Right lobe of liver (tissue), 4 donors: Measurements from ENCODE around the gene PGLYRP3.

Experiments used
- CTCF ChIP-seq, 4 donors: fragments of 200-600 bp in 3 of 4; fragments of 450-650 bp in 1 of 4; IDR thresholded peaks; one replicate each; pipeline versions ENCODE4 v1.5.1 to v1.8.0; 2016 to 2022; ENCODE audit warnings: antibody characterized with exemption in 4 of 4, mild to moderate bottlenecking in 2 of 4
- POLR2A ChIP-seq: fragments of 450-650 bp; IDR thresholded peaks from one replicate; pipeline ENCODE4 v1.6.1; 2017; ENCODE audit warnings: antibody characterized with exemption, mild to moderate bottlenecking
- donor health status: DM: no; HTN: no; CAD: no.
- donor health status: DM: no; HTN: no; CAD: no.
- donor health status: DM: no; HTN: yes; CAD: no.

- TF ChIP-seq CTCF (IDR thresholded peaks at IDR 0.05) (no peak), POLR2A (no peak)
Observed at GRCh38 chr1:153292740-153293479, 19.8 kb downstream of the PGLYRP3 start.
